Skeletal muscle tissue (tissue), 4 donors: Measurements from ENCODE around the gene CLIC1. TPM values are rescaled to one million over a fixed set of nuclear protein-coding genes. Genes with fewer than 3 reads are reported as not detected.

ENCODE experiments used
- H3K27ac ChIP-seq: one replicate; pipeline ENCODE4 v1.7.0; 2013; ENCODE audit warnings: mild to moderate bottlenecking, low read depth, low read length, inconsistent platforms
- H3K27me3 ChIP-seq, 3 donors: one replicate each; pipeline ENCODE4 v1.7.0; 2013; ENCODE audit warnings: low read length in 3 of 3; ENCODE audit not compliant: control insufficient read depth in 3 of 3, insufficient read depth in 3 of 3
- H3K36me3 ChIP-seq, 3 donors: one replicate each; pipeline ENCODE4 v1.7.0; 2013; ENCODE audit warnings: low read length in 3 of 3; ENCODE audit not compliant: control insufficient read depth in 3 of 3, insufficient read depth in 3 of 3
- H3K4me1 ChIP-seq, 3 donors: one replicate each; pipeline ENCODE4 v1.7.0; 2013; ENCODE audit warnings: low read length in 3 of 3, mild to moderate bottlenecking in 3 of 3; ENCODE audit not compliant: control insufficient read depth in 3 of 3, insufficient read depth in 3 of 3
- H3K4me3 ChIP-seq, 3 donors: one replicate each; pipeline ENCODE4 v1.7.0; 2013; ENCODE audit warnings: low read length in 3 of 3
- H3K9ac ChIP-seq, 3 donors: one replicate each; pipeline ENCODE4 v1.7.0; 2013; ENCODE audit warnings: low read length in 3 of 3, mild to moderate bottlenecking in 3 of 3, moderate library complexity in 2 of 3, low read depth in 1 of 3
- H3K9me3 ChIP-seq, 3 donors: one replicate each; pipeline ENCODE4 v1.7.0; 2013; ENCODE audit warnings: low read length in 3 of 3; ENCODE audit not compliant: control insufficient read depth in 3 of 3
- total RNA-seq: library from RNA; depleted of rRNA; stranded (reverse); fragments of >200 nt; gene quantifications from one replicate; pipeline ENCODE4 v1.2.3, GENCODE V29; 2014
- donor health status: Osteomylitis.

The CLIC1 gene
- total RNA-seq, 1 donor from 2014 or later = 152 TPM

GRCh38 chr6:31691078-31691463 lies 45.3 kb downstream of the CLIC1 start:
- H3K9ac ChIP-seq = no peak overlapping the region
- H3K36me3 ChIP-seq = peaks cover 81 to 88% (median 85%) of the 10 kb centered on the region in 3 donors

GRCh38 chr6:31690231-31691077 lies 45.9 kb downstream of the CLIC1 start:
- Histone ChIP-seq H3K36me3 (peaks cover 83 to 93% (median 85%) of the 10 kb centered on the region in 3 donors), H3K4me3 (no peak overlapping the region), H3K27ac (no peak overlapping the region), H3K27me3 (no peaks in the 10 kb centered on the region), H3K9ac (no peak overlapping the region), H3K4me1 (no peaks in the 10 kb centered on the region), H3K9me3 (no peaks in the 10 kb centered on the region)

More at GRCh38 chr6:31691078-31691463, 45.3 kb downstream of the CLIC1 start:
- Histone ChIP-seq H3K27me3 (no peaks in the 10 kb centered on the region), H3K4me3 (no peak overlapping the region), H3K9me3 (no peaks in the 10 kb centered on the region), H3K4me1 (no peaks in the 10 kb centered on the region), H3K27ac (no peak overlapping the region)

- H3K36me3 ChIP-seq = peaks cover 76 to 90% (median 78%) of the 10 kb centered on the region in 3 donors
- no peaks in the 10 kb centered on the region for H3K4me1 ChIP-seq
- H3K27me3 ChIP-seq = no peaks in the 10 kb centered on the region
- H3K9me3 ChIP-seq = no peaks in the 10 kb centered on the region
- no peak overlapping the region for H3K9ac ChIP-seq
- no peak overlapping the region for H3K4me3 ChIP-seq
- no peak overlapping the region for H3K27ac ChIP-seq
Observed at GRCh38 chr6:31689249-31690110, 46.9 kb downstream of the CLIC1 start.

- peaks cover 67 to 77% (median 69%) of the 10 kb centered on the region in 3 donors for H3K36me3 ChIP-seq
- H3K4me3 ChIP-seq = no peak overlapping the region
- H3K9ac ChIP-seq = peak overlapping the region in 1 of 3 donors; percentile 16
- no peak overlapping the region for H3K27ac ChIP-seq
- H3K4me1 ChIP-seq = no peaks in the 10 kb centered on the region
- no peaks in the 10 kb centered on the region for H3K27me3 ChIP-seq
- H3K9me3 ChIP-seq = no peaks in the 10 kb centered on the region
Observed at GRCh38 chr6:31687860-31688693, 48.3 kb downstream of the CLIC1 start.

GRCh38 chr6:31687321-31687720 lies 49.0 kb downstream of the CLIC1 start:
- no peak overlapping the region for H3K27ac ChIP-seq
- no peak overlapping the region for H3K4me3 ChIP-seq
- no peaks in the 10 kb centered on the region for H3K9me3 ChIP-seq
- H3K27me3 ChIP-seq = no peaks in the 10 kb centered on the region
- H3K9ac ChIP-seq = peak overlapping the region in 1 of 3 donors; percentile 16
- H3K36me3 ChIP-seq = peaks cover 61 to 69% (median 61%) of the 10 kb centered on the region in 3 donors
- H3K4me1 ChIP-seq = no peaks in the 10 kb centered on the region

GRCh38 chr6:31686483-31686882 lies 49.8 kb downstream of the CLIC1 start:
- H3K27me3 ChIP-seq = no peaks in the 10 kb centered on the region
- H3K36me3 ChIP-seq = peaks cover 53 to 62% (median 56%) of the 10 kb centered on the region in 3 donors
- H3K4me3 ChIP-seq = no peak overlapping the region
- no peak overlapping the region for H3K27ac ChIP-seq
- no peak overlapping the region for H3K9ac ChIP-seq
- peaks cover 2 to 4% (median 2%) of the 10 kb centered on the region in 3 donors for H3K4me1 ChIP-seq
- no peaks in the 10 kb centered on the region for H3K9me3 ChIP-seq

- Histone ChIP-seq H3K9ac (no peak overlapping the region), H3K9me3 (no peaks in the 10 kb centered on the region), H3K4me1 (peaks cover 15 to 25% (median 18%) of the 10 kb centered on the region in 3 donors)
Observed at GRCh38 chr6:31683591-31683990, 52.7 kb downstream of the CLIC1 start.

GRCh38 chr6:31681135-31681671 lies 55.1 kb downstream of the CLIC1 start:
- no peaks in the 10 kb centered on the region for H3K9me3 ChIP-seq

More at GRCh38 chr6:31683591-31683990, 52.7 kb downstream of the CLIC1 start:
- H3K4me3 ChIP-seq = no peak overlapping the region
- no peaks in the 10 kb centered on the region for H3K27me3 ChIP-seq
- H3K36me3 ChIP-seq = peaks cover 26 to 33% (median 29%) of the 10 kb centered on the region in 3 donors
- H3K27ac ChIP-seq = no peak overlapping the region

More at GRCh38 chr6:31681135-31681671, 55.1 kb downstream of the CLIC1 start:
- Histone ChIP-seq H3K4me3 (peak overlapping the region; percentile 74 to 81 (median 81)), H3K36me3 (peaks cover 2 to 11% (median 7%) of the 10 kb centered on the region in 3 donors), H3K27ac (peak overlapping the region; percentile 59), H3K9ac (peak overlapping the region; percentile 74 to 80 (median 78)), H3K4me1 (peaks cover 15 to 25% (median 18%) of the 10 kb centered on the region in 3 donors), H3K27me3 (no peaks in the 10 kb centered on the region)
